ENCODE results near the gene CAT. TPM values are rescaled to one million over a fixed set of nuclear protein-coding genes. Genes with fewer than 3 reads are reported as not detected.

Gene CAT
- total and polyA plus RNA-seq, 7 donors: 27.9 to 110 (median 83.9) TPM

GRCh38 chr11:34521265-34521664 lies 82.5 kb downstream of the CAT start:
- Histone ChIP-seq H3K27ac (no peak overlapping the region), H3K4me3 (no peak overlapping the region), H3K9me3 (no peaks in the 10 kb centered on the region), H3K36me3 (ENCODE audit: insufficient read depth in 1 of 2, low read depth in 1 of 2) (no peaks in the 10 kb centered on the region), H3K4me1 (no peaks in the 10 kb centered on the region), H3K27me3 (ENCODE audit: insufficient read depth in 3 of 3, low read length in 2 of 3) (no peaks in the 10 kb centered on the region)
- no peak for TF ChIP-seq CTCF (IDR thresholded peaks at IDR 0.05)
- intact Hi-C loops (cut with DNase I): no loop called here
- DNase-seq (no peak), ATAC-seq (no peak)

Other genes with a start within 250 kb of the CAT start
- gene ABTB2, start 80.9 kb upstream of the CAT start, total RNA-seq: 10 to 100 TPM; 11.9 to 24.7 (median 20.0) TPM
- gene ABTB2, start 80.9 kb upstream of the CAT start, polyA plus RNA-seq: 10 to 100 TPM in 1 of 3 donors, 1 to 10 TPM in 2; 4.5 to 21.1 (median 8.0) TPM
- not detected for gene ELF5, start 74.9 kb downstream of the CAT start, total RNA-seq
- under 1 TPM in 1 of 3 donors, not detected in 2; 0.01 TPM for gene ELF5, start 74.9 kb downstream of the CAT start, polyA plus RNA-seq
- gene EHF, start 182.2 kb downstream of the CAT start, total RNA-seq: under 1 TPM in 3 of 4 donors, not detected in 1; 0.10 to 0.20 (median 0.17) TPM
- gene EHF, start 182.2 kb downstream of the CAT start, polyA plus RNA-seq: under 1 TPM; 0.04 to 0.18 (median 0.08) TPM

All from psoas muscle (tissue), 8 donors.